SK-N-SH treated with all-trans-retinoic acid at 6 μM for 48 hours (cell line): ENCODE data around the gene SLC4A3.

Experiments used
- ARNTL ChIP-seq: fragments of 450-650 bp; formaldehyde crosslinking; IDR thresholded peaks from 2 replicates; pipeline ENCODE4 v1.5.0; 2020; ENCODE audit warnings: low read depth, mild to moderate bottlenecking, moderate library complexity, borderline replicate concordance
- CSRNP3 ChIP-seq: fragments of 250-450 bp; sonication (Bioruptor Pico); IDR thresholded peaks from 2 replicates; pipeline ENCODE4 v1.5.1; 2021; ENCODE audit warnings: mild to moderate bottlenecking, moderate library complexity
- ESRRG ChIP-seq: fragments of 250-450 bp; sonication (Bioruptor Pico); IDR thresholded peaks from 2 replicates; pipeline ENCODE4 v1.6.1; 2021; ENCODE audit warnings: mild to moderate bottlenecking
- GLIS3 ChIP-seq: fragments of 250-450 bp; sonication (Bioruptor Pico); IDR thresholded peaks from 2 replicates; pipeline ENCODE4 v1.5.0; 2020; ENCODE audit warnings: mild to moderate bottlenecking, moderate library complexity
- ISL1 ChIP-seq: fragments of 250-450 bp; sonication (Bioruptor Pico); IDR thresholded peaks from 2 replicates; pipeline ENCODE4 v2.1.2; 2022; ENCODE audit warnings: mild to moderate bottlenecking, moderate library complexity
- PATZ1 ChIP-seq: fragments of 250-450 bp; sonication (Bioruptor Pico); IDR thresholded peaks from 2 replicates; pipeline ENCODE4 v1.8.0; 2020; ENCODE audit warnings: mild to moderate bottlenecking, moderate library complexity, borderline replicate concordance
- POU6F1 ChIP-seq: fragments of 250-450 bp; sonication (Bioruptor Pico); IDR thresholded peaks from 2 replicates; pipeline ENCODE4 v1.8.0; 2021; ENCODE audit warnings: low read depth, mild to moderate bottlenecking, moderate library complexity, borderline replicate concordance
- PPARA ChIP-seq: fragments of 250-450 bp; sonication (Bioruptor Pico); IDR thresholded peaks from 2 replicates; pipeline ENCODE4 v1.5.0; 2020; ENCODE audit warnings: mild to moderate bottlenecking, borderline replicate concordance
- RARB ChIP-seq: fragments of 250-450 bp; sonication (Bioruptor Pico); IDR thresholded peaks from 2 replicates; pipeline ENCODE4 v1.8.0; 2021; ENCODE audit warnings: mild to moderate bottlenecking, moderate library complexity
- TOX ChIP-seq: fragments of 250-450 bp; sonication (Bioruptor Pico); IDR thresholded peaks from 2 replicates; pipeline ENCODE4 v1.8.0; 2021; ENCODE audit warnings: mild to moderate bottlenecking, moderate library complexity, borderline replicate concordance
- ZC3H10 ChIP-seq: fragments of 250-450 bp; sonication (Bioruptor Pico); IDR thresholded peaks from 2 replicates; pipeline ENCODE4 v1.5.1; 2021; ENCODE audit warnings: mild to moderate bottlenecking, moderate library complexity
- ZFP30 ChIP-seq: fragments of 450-650 bp; formaldehyde crosslinking; IDR thresholded peaks from 2 replicates; pipeline ENCODE4 v1.5.0; 2022; ENCODE audit warnings: mild to moderate bottlenecking, moderate library complexity
- ZNF565 ChIP-seq: fragments of 450-650 bp; formaldehyde crosslinking; conservative IDR thresholded peaks from 2 replicates; pipeline ENCODE4 v1.5.0; 2020; ENCODE audit warnings: low read depth, mild to moderate bottlenecking, moderate library complexity

- TF ChIP-seq ESRRG (CRISPR knock-in tag) (no peak), CSRNP3 (CRISPR knock-in tag) (no peak), PPARA (no peak), ZNF565 (CRISPR knock-in tag) (no peak), ZC3H10 (CRISPR knock-in tag) (no peak), POU6F1 (CRISPR knock-in tag) (no peak), ZFP30 (no peak), ISL1 (CRISPR knock-in tag) (no peak), RARB (no peak), PATZ1 (CRISPR knock-in tag) (no peak), TOX (CRISPR knock-in tag) (no peak), ARNTL (CRISPR knock-in tag) (no peak), GLIS3 (CRISPR knock-in tag) (no peak)
Observed at GRCh38 chr2:219679041-219679440, 51.6 kb downstream of the SLC4A3 start.
